ENCODE results near the gene HPCAL1.

Gene HPCAL1

GRCh38 chr2:10410001-10410822, 107.5 kb downstream of the HPCAL1 start:
- DNase-seq = no peak

DNA sequence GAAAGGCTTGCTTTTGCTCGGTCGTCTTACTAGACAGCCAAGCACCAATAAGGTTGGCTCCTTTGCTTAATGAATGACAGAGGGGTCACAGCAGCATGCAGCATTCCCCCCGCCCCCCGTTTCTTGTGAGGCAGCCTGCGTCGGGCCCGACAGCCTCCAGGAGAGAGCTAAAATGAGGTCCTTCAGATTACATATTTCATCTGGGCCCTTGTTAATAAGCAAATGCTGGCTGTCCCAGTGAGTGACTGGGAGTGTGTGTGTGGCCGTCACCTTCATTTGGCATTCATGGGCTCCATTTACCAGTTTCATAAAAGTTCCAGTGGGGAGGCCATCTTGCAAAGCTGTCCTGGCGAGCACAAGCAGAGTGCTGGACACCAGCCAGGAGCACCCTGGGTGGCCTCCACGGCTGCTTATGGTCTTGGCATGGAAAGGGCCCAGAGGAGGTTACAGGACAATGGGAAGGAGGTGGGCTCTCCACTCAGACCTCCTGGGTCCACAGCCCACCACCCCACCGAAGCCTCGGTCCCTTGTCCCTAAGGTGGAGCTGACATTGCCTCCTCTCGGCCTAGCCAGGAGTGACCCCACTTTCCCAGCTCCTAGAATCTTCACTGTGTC, 108.2 kb downstream of the HPCAL1 start:
- DNase-seq = no peak

- no peak for DNase-seq
Observed at GRCh38 chr2:10411557-10411956, 108.9 kb downstream of the HPCAL1 start.

DNA sequence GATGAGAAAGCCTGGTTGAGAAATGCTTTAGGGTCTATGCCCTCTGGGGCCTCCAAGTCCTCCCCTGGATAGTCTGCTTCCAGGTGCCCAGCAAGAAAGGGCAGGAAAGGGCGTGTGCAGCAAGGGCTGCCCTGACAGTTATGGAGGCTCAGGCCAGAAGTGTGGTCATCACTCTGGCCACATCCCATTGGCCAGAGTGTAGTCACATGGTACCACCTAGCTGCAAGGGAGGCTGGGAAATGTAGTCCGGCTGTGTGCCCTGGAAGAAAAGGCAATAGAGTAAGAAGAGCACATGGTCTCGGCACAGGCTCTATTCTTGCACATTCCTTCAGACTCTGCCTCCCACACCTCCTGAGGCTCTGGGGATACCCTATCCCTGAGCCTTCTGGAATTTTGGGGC, 109.7 kb downstream of the HPCAL1 start:
- DNase-seq = peak; percentile 55

- DNase-seq = peak; percentile 11
Observed at GRCh38 chr2:10413503-10413902, 110.8 kb downstream of the HPCAL1 start.

- peak; percentile 66 for DNase-seq
Observed at GRCh38 chr2:10413991-10414451, 111.3 kb downstream of the HPCAL1 start.

DNA sequence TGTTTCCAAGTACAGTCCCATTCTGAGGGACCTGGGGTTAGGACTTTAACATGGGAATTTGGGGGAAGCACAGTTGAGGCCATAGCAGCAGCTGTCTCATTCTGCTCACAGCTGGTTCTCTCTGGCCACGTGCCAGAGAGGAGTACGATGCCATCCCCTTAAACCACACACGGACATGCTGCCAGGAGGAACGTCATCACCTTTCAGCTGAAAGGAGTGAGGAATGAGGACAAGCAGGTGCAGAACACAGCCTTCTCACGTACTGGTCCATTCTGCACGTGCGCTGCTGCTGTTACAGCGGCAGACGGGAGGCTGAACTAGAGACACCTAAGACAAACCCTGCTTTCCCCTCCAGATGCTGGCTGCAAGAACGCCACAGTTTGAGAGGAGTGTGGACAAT, 111.9 kb downstream of the HPCAL1 start:
- DNase-seq = peak; percentile 9

DNA sequence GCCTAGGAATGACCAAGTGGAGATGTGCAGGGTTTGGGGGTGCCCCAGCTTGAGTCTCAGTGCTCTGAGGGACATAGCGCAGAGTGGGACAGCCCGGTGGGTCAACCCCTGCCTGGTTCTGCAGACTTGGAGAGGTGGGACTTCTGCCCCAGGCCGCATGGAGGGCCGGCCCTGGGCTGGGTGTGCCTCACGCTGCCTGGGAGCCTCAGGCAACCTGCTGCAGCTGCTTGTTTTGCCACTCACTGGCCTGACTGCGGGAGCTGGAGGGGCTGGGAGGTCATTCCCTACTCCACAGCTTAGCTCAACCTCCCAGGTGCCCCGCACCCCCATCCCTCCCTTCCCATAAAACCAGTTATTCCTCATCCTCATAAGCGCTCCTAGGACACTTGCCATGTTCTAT, 112.3 kb downstream of the HPCAL1 start:
- DNase-seq = no peak

DNA sequence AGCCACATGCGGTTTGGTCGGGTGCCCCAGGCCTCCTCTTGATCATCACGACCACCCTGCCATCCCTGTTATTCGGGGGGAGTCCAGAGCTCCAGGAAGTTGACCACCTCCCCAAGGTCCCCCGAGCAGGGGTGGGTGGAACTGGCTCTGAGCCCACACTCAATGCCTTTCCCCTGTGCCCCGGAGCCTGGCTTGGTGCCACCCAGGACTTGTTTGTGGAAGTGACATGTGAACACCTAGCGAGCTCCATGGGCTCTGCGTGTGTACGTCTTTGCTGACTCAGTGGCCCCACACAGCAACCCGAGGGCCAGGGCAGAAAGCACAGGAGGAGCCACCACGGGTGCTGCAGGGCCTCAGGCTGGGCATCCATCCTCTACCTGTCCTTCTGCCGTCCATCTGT, 112.9 kb downstream of the HPCAL1 start:
- no peak for DNase-seq

DNA sequence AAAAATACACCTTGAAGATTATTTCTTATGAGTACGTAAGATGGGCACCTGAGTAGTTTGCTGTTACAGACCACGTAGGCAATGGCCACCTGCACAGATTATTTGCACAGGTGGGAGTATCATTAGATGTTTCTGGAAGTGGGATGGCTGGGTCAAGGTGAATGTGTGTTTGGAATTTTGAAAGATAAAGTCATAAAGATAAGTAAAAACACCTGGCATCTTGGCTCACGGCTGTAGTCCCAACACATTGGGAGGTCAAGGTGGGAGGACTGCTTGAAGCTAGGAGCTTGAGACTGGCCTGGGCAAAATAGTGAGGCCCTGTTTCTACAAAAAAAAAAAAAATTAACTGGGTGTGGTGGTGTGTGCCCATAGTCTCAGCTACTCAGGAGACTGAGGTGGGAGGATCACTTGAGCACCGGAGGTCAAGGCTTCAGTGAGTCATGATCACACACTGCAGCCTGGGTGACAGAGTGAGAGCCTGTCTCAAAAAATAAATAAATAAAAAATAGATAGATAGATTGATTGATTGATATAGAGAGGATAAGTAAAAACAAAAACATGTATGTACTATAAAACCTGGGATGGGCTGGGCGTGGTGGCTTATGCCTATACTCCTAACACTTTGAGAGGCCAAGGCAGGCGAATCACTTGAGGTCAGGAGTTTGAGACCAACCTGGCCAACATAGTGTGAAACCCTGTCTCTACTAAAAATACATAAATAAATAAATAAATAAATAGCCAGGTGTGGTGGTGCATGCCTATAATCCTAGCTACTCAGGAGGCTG, 115.0 kb downstream of the HPCAL1 start:
- DNase-seq = no peak

GRCh38 chr2:10419553-10420257, 117.0 kb downstream of the HPCAL1 start:
- no peak for DNase-seq

GRCh38 chr2:10422251-10422650, 119.5 kb downstream of the HPCAL1 start:
- DNase-seq = no peak

DNA sequence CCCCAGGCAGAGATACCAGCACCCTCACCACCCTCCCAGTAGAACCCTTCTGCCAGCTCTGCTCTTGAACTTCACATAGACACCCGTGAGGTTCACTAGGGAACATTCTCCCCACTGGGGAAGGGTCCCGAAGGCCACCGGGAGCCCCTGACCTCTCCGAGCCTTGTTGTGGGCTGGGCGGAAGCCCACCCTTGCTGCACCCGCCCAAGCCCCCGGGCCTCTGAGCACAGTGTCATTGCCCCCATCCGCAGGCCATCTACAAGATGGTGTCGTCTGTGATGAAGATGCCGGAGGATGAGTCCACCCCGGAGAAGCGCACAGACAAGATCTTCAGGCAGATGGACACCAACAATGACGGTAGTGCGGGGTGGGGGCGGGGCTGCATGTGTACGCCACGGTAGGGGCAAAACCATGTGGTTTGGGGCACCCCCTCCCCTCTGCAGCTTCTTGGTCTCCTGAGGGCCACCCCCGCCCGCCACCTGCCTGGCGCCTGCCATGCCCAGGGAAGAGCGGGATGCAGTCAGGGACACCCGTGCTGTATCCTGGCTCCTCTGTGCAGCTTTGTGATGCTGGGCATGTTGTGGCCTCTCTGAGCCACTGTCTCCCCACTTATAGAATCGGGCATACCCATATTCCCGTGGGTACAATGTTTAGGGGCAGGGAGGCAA, 120.2 kb downstream of the HPCAL1 start:
- no peak for DNase-seq

GRCh38 chr2:10423400-10423774, 120.7 kb downstream of the HPCAL1 start:
- DNase-seq = no peak

GRCh38 chr2:10424051-10424450, 121.3 kb downstream of the HPCAL1 start:
- peak; percentile 76 for DNase-seq

DNA sequence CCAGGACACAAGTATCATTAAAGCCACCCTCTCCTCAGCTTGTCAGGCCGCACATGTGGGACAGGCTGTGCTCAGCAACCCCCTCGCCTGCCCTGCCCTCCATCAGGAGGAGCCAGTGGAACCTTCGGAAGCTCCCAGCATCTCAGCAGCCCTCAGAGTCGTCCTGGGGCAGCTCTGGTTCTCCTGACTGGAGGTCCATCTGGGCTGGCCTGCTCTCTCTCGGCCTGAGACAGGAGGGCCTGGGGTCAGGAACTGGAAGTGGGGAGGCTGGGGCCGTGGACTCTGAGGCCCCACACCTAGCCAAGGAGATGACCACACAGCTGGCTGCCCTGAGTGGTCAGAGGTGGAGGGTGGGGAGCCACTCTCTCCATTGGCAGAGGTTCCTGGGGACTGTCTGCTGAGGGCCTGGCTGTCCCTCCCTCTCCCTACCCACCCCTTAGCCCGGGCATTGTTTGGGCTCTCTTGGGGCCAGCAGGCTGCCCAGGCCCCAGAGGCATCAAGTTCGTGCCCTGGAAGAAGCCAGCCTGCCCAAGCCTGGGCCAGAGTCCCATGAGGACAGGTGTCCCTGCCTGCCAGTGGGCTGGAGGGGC, 122.3 kb downstream of the HPCAL1 start:
- DNase-seq = no peak

- DNase-seq = no peak
Observed at GRCh38 chr2:10425699-10426098, 123.0 kb downstream of the HPCAL1 start.

DNA sequence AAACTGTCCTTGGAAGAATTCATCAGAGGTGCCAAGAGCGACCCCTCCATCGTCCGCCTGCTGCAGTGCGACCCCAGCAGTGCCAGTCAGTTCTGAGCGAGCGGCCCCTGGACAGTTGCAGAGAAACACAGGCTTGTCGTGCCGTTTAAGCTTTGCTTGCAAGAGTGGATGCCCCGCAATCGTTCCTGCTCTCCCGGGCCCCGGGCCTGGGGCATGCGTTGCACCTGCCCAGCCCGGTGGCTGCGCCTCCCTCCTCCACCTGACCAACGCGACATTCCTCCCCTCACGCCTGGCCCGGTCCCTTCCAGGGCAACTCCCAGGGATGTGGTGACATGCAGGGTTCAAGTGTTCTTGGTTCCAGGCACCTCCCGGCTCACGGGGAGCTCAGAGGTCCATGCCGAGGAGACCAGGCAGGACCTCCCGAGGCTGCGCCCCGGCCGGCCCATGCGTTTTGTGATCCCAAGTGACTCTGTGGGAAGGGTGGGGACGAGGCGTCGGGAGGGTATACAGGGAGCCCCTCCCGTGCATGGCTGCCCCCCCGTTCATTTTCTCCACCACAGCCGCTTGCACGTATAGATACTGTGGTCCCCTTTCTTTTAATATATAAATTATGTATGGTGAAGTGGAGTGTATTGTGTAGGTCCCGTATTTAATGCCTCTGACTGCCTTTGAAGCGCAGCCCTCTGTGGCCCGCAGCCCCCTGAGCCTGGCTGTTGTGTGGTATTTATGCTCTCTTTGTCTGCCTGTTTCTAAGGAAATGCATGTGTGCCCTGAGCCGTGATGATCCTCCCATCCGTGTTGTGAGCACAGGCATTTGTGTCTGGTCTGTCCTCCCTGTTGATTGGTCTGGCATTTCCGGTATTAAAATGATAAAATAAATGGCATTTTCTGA, 124.3 kb downstream of the HPCAL1 start:
- DNase-seq = no peak

DNA sequence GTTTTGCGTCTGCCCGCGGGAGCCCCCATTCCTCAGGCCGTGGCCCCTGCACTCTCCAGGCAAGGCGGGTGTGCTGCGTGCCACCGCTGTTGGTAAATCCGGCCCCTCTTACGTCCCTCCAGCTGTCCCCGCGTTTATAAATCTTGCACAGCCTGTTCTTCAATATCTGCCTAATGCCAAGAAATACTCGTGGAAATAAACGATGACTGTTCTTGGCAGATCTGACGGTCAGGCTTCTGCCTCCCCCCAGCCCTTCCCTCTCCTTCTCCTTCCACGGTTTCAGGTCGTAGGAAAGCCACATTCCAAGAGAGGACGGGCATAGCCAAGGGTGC, 124.9 kb downstream of the HPCAL1 start:
- DNase-seq = no peak

GRCh38 chr2:10428355-10428754, 125.7 kb downstream of the HPCAL1 start:
- DNase-seq = no peak

DNA sequence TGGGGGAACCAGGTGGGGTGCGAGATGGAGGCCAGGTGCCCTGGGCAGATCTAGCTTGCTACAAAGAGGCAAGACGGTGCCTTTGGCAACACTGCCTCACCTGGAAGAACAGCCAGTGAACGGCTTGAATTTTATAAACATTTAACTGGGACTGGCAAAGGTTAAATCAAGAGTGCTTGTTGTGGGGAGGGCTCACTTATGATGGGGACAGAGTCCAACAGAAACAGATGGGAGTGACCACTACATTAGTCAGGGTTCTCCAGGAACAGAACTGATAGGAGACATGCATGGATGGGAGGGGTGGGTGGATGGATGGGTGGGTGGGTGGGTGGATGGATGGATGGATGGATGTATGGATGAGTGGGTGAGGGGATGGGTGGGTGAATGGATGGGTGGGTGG, 126.2 kb downstream of the HPCAL1 start:
- DNase-seq = no peak

Measured in EL (cell line).